ENCODE results near the gene CBLC. TPM values are rescaled to one million over a fixed set of nuclear protein-coding genes. Genes with fewer than 3 reads are reported as not detected.

CBLC gene
- total RNA-seq, 6 experiments from 2014 or later: not detected

- no peak for TF ChIP-seq CTCF (IDR thresholded peaks at IDR 0.05)
- H3K27me3 Mint-ChIP-seq (ENCODE audit: insufficient read depth): peaks cover 9% of the 10 kb centered on the region
- no peaks in the 10 kb centered on the region for H3K9me3 Mint-ChIP-seq
- no peaks in the 10 kb centered on the region for H3K36me3 Mint-ChIP-seq (ENCODE audit: low read depth)
- DNase-seq: no peak
- no peak overlapping the region for H3K27ac Mint-ChIP-seq
- H3K4me3 Mint-ChIP-seq: no peak overlapping the region
- H3K4me1 Mint-ChIP-seq (ENCODE audit: low read depth): peaks cover 12% of the 10 kb centered on the region
Observed at GRCh38 chr19:44794610-44795009, 16.9 kb downstream of the CBLC start.

- no peak for TF ChIP-seq CTCF (IDR thresholded peaks at IDR 0.05)
- no peaks in the 10 kb centered on the region for H3K36me3 Mint-ChIP-seq (ENCODE audit: low read depth)
- H3K27ac Mint-ChIP-seq: no peak overlapping the region
Observed at GRCh38 chr19:44795398-44795987, 17.8 kb downstream of the CBLC start.

GRCh38 chr19:44796701-44797115 is 19.0 kb downstream of the CBLC start:
- H3K9me3 Mint-ChIP-seq: no peaks in the 10 kb centered on the region

More at GRCh38 chr19:44795398-44795987, 17.8 kb downstream of the CBLC start:
- DNase-seq: no peak
- Mint-ChIP-seq H3K4me3 (no peak overlapping the region), H3K27me3 (ENCODE audit: insufficient read depth) (peaks cover 8% of the 10 kb centered on the region; the same call in 1 of the 2 replicates), H3K4me1 (ENCODE audit: low read depth) (peaks cover 12% of the 10 kb centered on the region), H3K9me3 (no peaks in the 10 kb centered on the region)

GRCh38 chr19:44799627-44800346 is 22.1 kb downstream of the CBLC start:
- H3K27me3 Mint-ChIP-seq (ENCODE audit: insufficient read depth): peaks cover 4% of the 10 kb centered on the region; the same call in 1 of the 2 replicates
- peak overlapping the region; percentile 6; the same call in 1 of the 2 replicates for H3K27ac Mint-ChIP-seq
- no peaks in the 10 kb centered on the region for H3K36me3 Mint-ChIP-seq (ENCODE audit: low read depth)
- H3K9me3 Mint-ChIP-seq: no peaks in the 10 kb centered on the region
- H3K4me3 Mint-ChIP-seq: no peak overlapping the region
- no peak for TF ChIP-seq CTCF (IDR thresholded peaks at IDR 0.05)
- no peak for DNase-seq
- peaks cover 12% of the 10 kb centered on the region for H3K4me1 Mint-ChIP-seq (ENCODE audit: low read depth)

More at GRCh38 chr19:44796701-44797115, 19.0 kb downstream of the CBLC start:
- Mint-ChIP-seq H3K36me3 (ENCODE audit: low read depth) (no peaks in the 10 kb centered on the region), H3K27me3 (ENCODE audit: insufficient read depth) (peaks cover 8% of the 10 kb centered on the region; the same call in 1 of the 2 replicates), H3K4me1 (ENCODE audit: low read depth) (peaks cover 12% of the 10 kb centered on the region), H3K27ac (no peak overlapping the region; the same call in 1 of the 2 replicates), H3K4me3 (no peak overlapping the region)
- DNase-seq: no peak
- no peak for TF ChIP-seq CTCF (IDR thresholded peaks at IDR 0.05)

- peaks cover 8% of the 10 kb centered on the region; the same call in 1 of the 2 replicates for H3K27me3 Mint-ChIP-seq (ENCODE audit: insufficient read depth)
- H3K9me3 Mint-ChIP-seq: no peaks in the 10 kb centered on the region
- H3K4me3 Mint-ChIP-seq: no peak overlapping the region
- H3K36me3 Mint-ChIP-seq (ENCODE audit: low read depth): no peaks in the 10 kb centered on the region
- DNase-seq: peak; percentile 70
- peaks cover 12% of the 10 kb centered on the region for H3K4me1 Mint-ChIP-seq (ENCODE audit: low read depth)
- no peak overlapping the region for H3K27ac Mint-ChIP-seq
- TF ChIP-seq CTCF (IDR thresholded peaks at IDR 0.05): peak; percentile 90
Observed at GRCh38 chr19:44800461-44800860, 22.8 kb downstream of the CBLC start.

Measured in HFFc6 (cell line).